Endodermal cell (in vitro differentiated cells): ENCODE measurements around the gene DNAJB1. TPM values are rescaled to one million over a fixed set of nuclear protein-coding genes. Genes with fewer than 3 reads are reported as not detected.
"Not testable (repeated sequence)": the region's sequence is repeated elsewhere in the genome, so short reads cannot be mapped to it uniquely, and the experiment has no call there.

Experiments used
- DNase-seq: peaks from one replicate; pipeline ENCODE4 v3.0.0-alpha.2; 2017
- H3K27ac ChIP-seq: 2 replicates; pipeline ENCODE4 v1.5.1; 2013; ENCODE audit warnings: mild to moderate bottlenecking, low read depth, low read length, moderate library complexity
- H3K27me3 ChIP-seq: 2 replicates; pipeline ENCODE4 v1.6.1; 2013; ENCODE audit warnings: mild to moderate bottlenecking, low read length, moderate library complexity; ENCODE audit not compliant: insufficient read depth, control insufficient read depth, poor library complexity, severe bottlenecking
- H3K36me3 ChIP-seq: 2 replicates; pipeline ENCODE4 v1.7.0; 2013; ENCODE audit warnings: mild to moderate bottlenecking, low read length, moderate library complexity; ENCODE audit not compliant: control insufficient read depth, insufficient read depth
- H3K4me1 ChIP-seq: one replicate; pipeline ENCODE4 v1.7.0; 2013; ENCODE audit warnings: low read length; ENCODE audit not compliant: control insufficient read depth, insufficient read depth
- H3K4me3 ChIP-seq: 2 replicates; pipeline ENCODE4 v1.5.1; 2013; ENCODE audit warnings: mild to moderate bottlenecking, low read length, moderate library complexity
- H3K9ac ChIP-seq: 2 replicates; pipeline ENCODE4 v1.6.1; 2013; ENCODE audit warnings: mild to moderate bottlenecking, low read length, moderate library complexity; ENCODE audit not compliant: poor library complexity, severe bottlenecking; ENCODE audit errors: extremely low read depth
- H3K9me3 ChIP-seq: 2 replicates; pipeline ENCODE4 v1.6.1; 2013; ENCODE audit warnings: mild to moderate bottlenecking, low read length, moderate library complexity; ENCODE audit not compliant: control insufficient read depth
- H3K27ac Mint-ChIP-seq: 2 replicates; pipeline ENCODE4 v1.8.0; 2020; ENCODE audit warnings: mixed read lengths
- H3K27me3 Mint-ChIP-seq: 2 replicates; pipeline ENCODE4 v1.8.0; 2021; ENCODE audit warnings: mild to moderate bottlenecking, mixed read lengths; ENCODE audit not compliant: insufficient read depth
- H3K36me3 Mint-ChIP-seq: 2 replicates; pipeline ENCODE4 v1.8.0; 2020; ENCODE audit warnings: low read depth, mixed read lengths
- H3K4me1 Mint-ChIP-seq: 2 replicates; pipeline ENCODE4 v1.8.0; 2020; ENCODE audit warnings: mixed read lengths
- H3K4me3 Mint-ChIP-seq: 2 replicates; pipeline ENCODE4 v1.8.0; 2020; ENCODE audit warnings: mild to moderate bottlenecking, moderate library complexity, mixed read lengths
- H3K9me3 Mint-ChIP-seq: 2 replicates; pipeline ENCODE4 v1.8.0; 2020; ENCODE audit warnings: mild to moderate bottlenecking, mixed read lengths
- CTCF ChIP-seq: fragments of 200-600 bp; sonication (generic); conservative IDR thresholded peaks from 2 replicates; pipeline ENCODE4 v1.5.0; 2021; ENCODE audit warnings: antibody characterized with exemption, mild to moderate bottlenecking
- WGBS, 2 experiments: methylation state at CpG; one replicate each; pipeline versions ENCODE4 v1.1.5 to v1.1.7; 2013; ENCODE audit warnings: missing lambda C conversion rate in 2 of 2, mixed read lengths in 1 of 2; ENCODE audit not compliant: insufficient coverage in 1 of 2, insufficient read length in 1 of 2; 5-methylcytosine and 5-hydroxymethylcytosine counted together
- total RNA-seq, 2 donors: library from RNA; stranded (reverse); fragmentation: NEBNext Ultra II Directional in 1 of 2; extraction: Animal tissue kit (Norgen Biotek cat#: 25700) in 1 of 2; gene quantifications; 2 replicates in 1 of 2; 3 replicates in 1 of 2; pipeline ENCODE4 v1.2.1, GENCODE V29; 2021

DNAJB1 gene
- total RNA-seq, 2 donors from 2014 or later = 66.1 to 70.0 TPM

GRCh38 chr19:14553042-14553938 is 35.1 kb upstream of the DNAJB1 start:
- no peak overlapping the region for H3K4me3 Mint-ChIP-seq
- H3K27ac Mint-ChIP-seq = peak overlapping the region; percentile 13
- H3K27ac ChIP-seq = no peak overlapping the region
- no peak overlapping the region for H3K4me3 ChIP-seq
- no peaks in the 10 kb centered on the region for H3K27me3 ChIP-seq
- no peak overlapping the region for H3K9ac ChIP-seq
- H3K27me3 Mint-ChIP-seq = no peaks in the 10 kb centered on the region
- peaks cover 5% of the 10 kb centered on the region for H3K4me1 Mint-ChIP-seq
- no peaks in the 10 kb centered on the region for H3K4me1 ChIP-seq
- TF ChIP-seq CTCF = no peak
- WGBS, 2 experiments = 92 to 94% methylated on average over 23 to 35 of the region's 35 CpGs
- H3K9me3 ChIP-seq = no peaks in the 10 kb centered on the region
- no peaks in the 10 kb centered on the region for H3K9me3 Mint-ChIP-seq
- H3K36me3 Mint-ChIP-seq = peaks cover 15% of the 10 kb centered on the region
- peaks cover 5% of the 10 kb centered on the region for H3K36me3 ChIP-seq
- no peak for DNase-seq

GRCh38 chr19:14552006-14552360 is 33.8 kb upstream of the DNAJB1 start:
- not testable (repeated sequence) for H3K4me3 Mint-ChIP-seq

GRCh38 chr19:14551134-14552005 is 33.2 kb upstream of the DNAJB1 start:
- DNase-seq = peak; percentile 95
- not testable (repeated sequence) for H3K36me3 ChIP-seq, H3K9me3 ChIP-seq, H3K27ac ChIP-seq, H3K4me1 ChIP-seq, H3K4me1 Mint-ChIP-seq, H3K4me3 Mint-ChIP-seq, H3K27me3 ChIP-seq, H3K9ac ChIP-seq, H3K9me3 Mint-ChIP-seq, H3K27me3 Mint-ChIP-seq, H3K4me3 ChIP-seq
- peaks cover 15% of the 10 kb centered on the region for H3K36me3 Mint-ChIP-seq
- peak; percentile 75 for TF ChIP-seq CTCF
- 72 to 77% methylated on average over 6 to 11 of the region's 12 CpGs for WGBS, 2 experiments
- H3K27ac Mint-ChIP-seq = peak overlapping the region; percentile 35

More at GRCh38 chr19:14552006-14552360, 33.8 kb upstream of the DNAJB1 start:
- not testable (repeated sequence) for H3K27me3 Mint-ChIP-seq, H3K4me1 Mint-ChIP-seq, H3K9me3 Mint-ChIP-seq, H3K9ac ChIP-seq, H3K27me3 ChIP-seq, H3K36me3 ChIP-seq, H3K4me1 ChIP-seq, H3K4me3 ChIP-seq, H3K9me3 ChIP-seq, H3K27ac Mint-ChIP-seq, H3K27ac ChIP-seq, DNase-seq
- H3K36me3 Mint-ChIP-seq = peaks cover 15% of the 10 kb centered on the region
- WGBS, 2 experiments = 65 to 91% methylated on average over 2 to 8 of the region's 8 CpGs
